IPS-20b (cell line): Measurements from ENCODE around the gene RYR3.

ENCODE experiments used
- H3K27ac ChIP-seq: one replicate; pipeline ENCODE4 v1.5.1; 2013; ENCODE audit warnings: low read length
- H3K27me3 ChIP-seq: 2 replicates; pipeline ENCODE4 v1.6.1; 2013; ENCODE audit warnings: mild to moderate bottlenecking, low read length, inconsistent platforms; ENCODE audit not compliant: insufficient read depth
- H3K36me3 ChIP-seq: 2 replicates; pipeline ENCODE4 v1.6.1; 2013; ENCODE audit warnings: low read depth, mild to moderate bottlenecking, inconsistent platforms, low read length, moderate library complexity; ENCODE audit not compliant: insufficient read depth
- H3K4me1 ChIP-seq: 2 replicates; pipeline ENCODE4 v1.6.1; 2013; ENCODE audit warnings: mild to moderate bottlenecking, control low read depth, inconsistent platforms, low read length, moderate library complexity; ENCODE audit not compliant: insufficient read depth
- H3K4me3 ChIP-seq: 2 replicates; pipeline ENCODE4 v1.5.1; 2013; ENCODE audit warnings: mild to moderate bottlenecking, low read length, inconsistent platforms
- H3K9ac ChIP-seq: 2 replicates; pipeline ENCODE4 v1.6.1; 2013; ENCODE audit warnings: low read depth, mild to moderate bottlenecking, inconsistent platforms, low read length, moderate library complexity
- H3K9me3 ChIP-seq: 2 replicates; pipeline ENCODE4 v1.6.1; 2013; ENCODE audit warnings: mild to moderate bottlenecking, low read depth, low read length, inconsistent platforms; ENCODE audit not compliant: insufficient read depth

RYR3 gene

DNA sequence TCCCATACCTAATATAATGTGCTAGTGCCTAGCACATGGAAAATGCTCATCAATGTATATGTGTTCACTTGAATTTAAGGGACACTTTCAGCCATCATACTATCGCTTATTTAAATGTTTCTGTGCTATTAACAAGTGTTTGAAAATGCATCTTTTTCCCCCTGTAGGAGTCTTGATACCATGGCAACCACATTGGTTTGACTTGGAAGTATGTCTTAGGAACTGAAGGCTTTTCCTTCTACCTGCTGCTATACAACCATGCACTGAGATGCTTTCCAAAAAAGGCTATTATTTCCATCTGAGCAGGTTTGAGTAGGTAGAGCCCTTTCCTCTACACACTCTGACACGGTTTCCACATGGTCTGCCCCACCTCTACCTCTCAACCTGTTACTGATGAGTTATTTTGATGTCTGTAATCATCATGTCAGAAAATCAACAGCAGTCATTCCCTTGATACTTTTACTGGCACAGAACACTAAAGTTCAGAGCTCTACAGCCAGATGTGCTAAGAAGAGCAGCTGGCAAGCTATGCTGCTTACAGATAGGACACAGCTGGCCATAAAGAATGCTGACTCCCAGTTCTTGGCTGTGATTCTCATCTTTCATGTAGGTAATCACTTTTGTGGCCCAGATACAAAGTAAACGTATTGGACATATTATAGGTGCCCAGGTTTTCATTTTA, 59.3 kb downstream of the RYR3 start:
- Histone ChIP-seq H3K27ac (no peak overlapping the region), H3K36me3 (no peaks in the 10 kb centered on the region), H3K27me3 (no peaks in the 10 kb centered on the region), H3K9ac (no peak overlapping the region), H3K4me1 (no peaks in the 10 kb centered on the region), H3K4me3 (no peak overlapping the region), H3K9me3 (no peaks in the 10 kb centered on the region)

- Histone ChIP-seq H3K27me3 (no peaks in the 10 kb centered on the region), H3K9ac (no peak overlapping the region), H3K27ac (no peak overlapping the region), H3K4me1 (no peaks in the 10 kb centered on the region), H3K36me3 (no peaks in the 10 kb centered on the region), H3K4me3 (no peak overlapping the region), H3K9me3 (no peaks in the 10 kb centered on the region)
Observed at GRCh38 chr15:33370623-33371020, 59.9 kb downstream of the RYR3 start.

DNA sequence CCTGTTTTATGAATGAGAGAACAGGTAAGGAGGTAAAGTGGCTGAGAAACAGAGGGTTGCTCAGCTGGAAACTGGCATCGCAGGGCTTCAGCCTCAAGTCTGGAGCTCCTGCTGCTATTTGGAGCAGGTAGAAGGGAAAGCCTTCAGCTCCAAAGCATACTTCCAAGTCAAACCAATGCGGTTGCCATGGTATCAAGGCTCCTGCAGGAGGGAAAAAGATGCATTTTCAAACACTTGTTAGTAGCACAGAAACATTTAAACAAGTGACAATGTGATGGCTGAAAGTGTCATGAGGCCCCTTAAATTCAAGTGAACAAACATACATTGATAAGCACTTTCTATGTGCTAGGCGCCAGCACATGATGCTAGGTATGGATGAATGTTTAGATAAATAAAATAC, 60.4 kb downstream of the RYR3 start:
- no peaks in the 10 kb centered on the region for H3K27me3 ChIP-seq
- no peak overlapping the region for H3K9ac ChIP-seq
- H3K4me3 ChIP-seq: no peak overlapping the region

DNA sequence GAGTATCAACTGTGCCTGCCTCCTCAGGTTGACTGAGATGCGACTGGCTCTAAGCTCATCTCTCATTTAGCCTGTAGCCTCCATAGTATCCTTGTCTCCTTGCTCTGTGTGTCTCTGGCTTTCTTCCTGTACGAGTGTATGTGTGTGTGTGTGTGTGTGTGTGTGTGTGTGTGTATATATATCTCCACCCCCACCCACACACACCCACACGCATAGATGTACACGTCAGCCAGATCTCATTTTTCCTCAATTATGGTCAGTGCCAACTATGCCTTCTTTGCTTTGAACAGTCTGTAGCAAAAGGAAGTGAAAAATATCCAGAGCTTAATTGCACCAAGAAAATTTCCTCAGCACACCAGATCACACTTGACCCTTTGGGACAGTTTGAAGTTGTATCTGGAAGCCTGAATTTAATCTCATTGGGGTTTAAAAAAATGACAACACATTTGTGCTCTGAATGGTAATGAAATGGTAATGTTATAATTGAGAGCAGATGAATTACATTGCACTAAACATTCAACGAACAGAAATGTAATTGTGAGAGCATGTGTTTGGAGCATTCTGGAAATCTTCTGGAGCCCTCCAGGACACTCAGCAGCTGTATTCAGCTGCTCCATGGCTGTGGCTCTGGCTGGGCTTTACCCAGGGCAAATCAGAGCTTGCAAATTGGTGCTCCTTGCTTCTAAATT, 63.6 kb downstream of the RYR3 start:
- Histone ChIP-seq H3K27me3 (no peaks in the 10 kb centered on the region), H3K36me3 (no peaks in the 10 kb centered on the region), H3K9me3 (no peaks in the 10 kb centered on the region), H3K4me3 (no peak overlapping the region), H3K27ac (no peak overlapping the region), H3K9ac (no peak overlapping the region), H3K4me1 (no peaks in the 10 kb centered on the region)

More for the DNA sequence above, 60.4 kb downstream of the RYR3 start:
- H3K9me3 ChIP-seq: no peaks in the 10 kb centered on the region
- no peaks in the 10 kb centered on the region for H3K36me3 ChIP-seq
- H3K4me1 ChIP-seq: no peaks in the 10 kb centered on the region
- H3K27ac ChIP-seq: no peak overlapping the region

DNA sequence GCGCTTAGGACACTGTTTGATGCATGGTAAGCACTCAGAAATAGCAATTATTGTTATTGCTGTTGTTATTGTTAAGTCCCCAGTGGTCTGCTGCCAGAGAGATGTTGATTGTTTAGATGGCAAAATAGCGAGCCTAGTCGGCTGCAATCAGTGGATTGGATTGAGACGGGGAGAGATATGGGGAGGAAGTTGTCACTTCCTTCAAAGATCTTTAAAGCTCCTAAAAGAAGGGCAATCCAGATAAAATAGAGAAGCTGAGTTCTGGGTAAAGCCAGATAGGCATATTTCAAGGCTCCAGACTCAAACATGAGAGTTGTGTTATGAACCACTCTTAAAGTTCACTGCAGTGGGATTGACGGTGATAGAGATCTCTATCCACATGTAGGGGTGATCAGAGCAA, 64.5 kb downstream of the RYR3 start:
- H3K27me3 ChIP-seq: no peaks in the 10 kb centered on the region
- H3K4me3 ChIP-seq: no peak overlapping the region
- H3K9ac ChIP-seq: no peak overlapping the region
- no peak overlapping the region for H3K27ac ChIP-seq
- H3K4me1 ChIP-seq: no peaks in the 10 kb centered on the region
- no peaks in the 10 kb centered on the region for H3K36me3 ChIP-seq
- no peaks in the 10 kb centered on the region for H3K9me3 ChIP-seq

GRCh38 chr15:33377204-33377603, 66.4 kb downstream of the RYR3 start:
- no peaks in the 10 kb centered on the region for H3K36me3 ChIP-seq
- no peaks in the 10 kb centered on the region for H3K4me1 ChIP-seq
- H3K27ac ChIP-seq: no peak overlapping the region
- no peaks in the 10 kb centered on the region for H3K9me3 ChIP-seq
- H3K4me3 ChIP-seq: no peak overlapping the region
- H3K27me3 ChIP-seq: no peaks in the 10 kb centered on the region
- H3K9ac ChIP-seq: no peak overlapping the region

- H3K27ac ChIP-seq: no peak overlapping the region
- no peaks in the 10 kb centered on the region for H3K9me3 ChIP-seq
- no peaks in the 10 kb centered on the region for H3K4me1 ChIP-seq
- H3K4me3 ChIP-seq: no peak overlapping the region
- H3K9ac ChIP-seq: no peak overlapping the region
- H3K27me3 ChIP-seq: no peaks in the 10 kb centered on the region
- no peaks in the 10 kb centered on the region for H3K36me3 ChIP-seq
Observed at GRCh38 chr15:33378866-33379480, 68.2 kb downstream of the RYR3 start.

DNA sequence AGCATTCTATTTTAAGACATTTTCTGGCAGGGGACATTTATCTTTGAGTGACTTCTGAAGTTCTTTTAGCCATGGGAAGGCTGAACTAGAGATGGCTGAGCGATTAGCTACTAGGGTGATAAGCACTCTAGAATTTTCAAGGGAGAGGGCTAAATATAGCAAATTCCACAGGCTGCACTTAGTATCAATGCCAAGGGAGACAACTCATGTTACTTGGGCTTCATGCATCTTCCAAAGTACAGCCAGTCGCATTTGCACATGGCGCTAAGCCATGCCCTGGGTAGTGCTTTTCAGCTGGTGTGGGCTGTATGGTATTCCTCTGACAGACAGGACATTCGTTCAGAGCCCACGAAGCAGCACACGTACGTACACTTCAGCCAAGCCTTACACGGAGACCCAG, 69.6 kb downstream of the RYR3 start:
- Histone ChIP-seq H3K27me3 (no peaks in the 10 kb centered on the region), H3K4me3 (no peak overlapping the region), H3K9ac (no peak overlapping the region), H3K4me1 (no peaks in the 10 kb centered on the region), H3K36me3 (no peaks in the 10 kb centered on the region), H3K9me3 (no peaks in the 10 kb centered on the region), H3K27ac (no peak overlapping the region)

- Histone ChIP-seq H3K4me3 (no peak overlapping the region), H3K4me1 (no peaks in the 10 kb centered on the region), H3K9me3 (no peaks in the 10 kb centered on the region), H3K36me3 (no peaks in the 10 kb centered on the region), H3K9ac (no peak overlapping the region), H3K27ac (no peak overlapping the region), H3K27me3 (no peaks in the 10 kb centered on the region)
Observed at GRCh38 chr15:33382491-33382890, 71.7 kb downstream of the RYR3 start.

GRCh38 chr15:33384307-33384706, 73.5 kb downstream of the RYR3 start:
- no peak overlapping the region for H3K4me3 ChIP-seq
- H3K27ac ChIP-seq: no peak overlapping the region
- H3K36me3 ChIP-seq: no peaks in the 10 kb centered on the region
- no peaks in the 10 kb centered on the region for H3K27me3 ChIP-seq
- no peaks in the 10 kb centered on the region for H3K4me1 ChIP-seq
- H3K9me3 ChIP-seq: no peaks in the 10 kb centered on the region
- H3K9ac ChIP-seq: no peak overlapping the region

DNA sequence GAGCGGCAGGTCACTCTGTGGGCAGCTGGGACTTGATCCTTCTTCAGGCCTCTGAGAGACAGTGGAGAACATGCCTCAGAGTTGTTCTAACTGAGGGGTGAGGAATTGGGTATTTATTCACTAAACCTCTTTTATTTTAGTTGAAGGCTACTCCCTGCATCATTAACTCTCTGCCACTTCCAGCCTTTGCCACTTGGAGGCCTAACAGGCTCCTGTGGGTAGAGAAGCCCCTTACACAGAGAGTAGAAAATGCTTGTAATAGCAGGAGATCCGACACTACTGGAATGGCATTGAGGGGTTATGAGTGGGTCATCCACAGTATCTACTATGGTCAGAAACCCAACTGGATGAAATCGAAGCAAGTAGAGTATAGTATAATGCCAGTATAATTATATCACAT, 81.7 kb downstream of the RYR3 start:
- Histone ChIP-seq H3K36me3 (no peaks in the 10 kb centered on the region), H3K9me3 (no peaks in the 10 kb centered on the region), H3K9ac (no peak overlapping the region), H3K4me3 (no peak overlapping the region), H3K27me3 (no peaks in the 10 kb centered on the region), H3K4me1 (peaks cover 3% of the 10 kb centered on the region; the same call in 1 of the 2 replicates), H3K27ac (no peak overlapping the region)

DNA sequence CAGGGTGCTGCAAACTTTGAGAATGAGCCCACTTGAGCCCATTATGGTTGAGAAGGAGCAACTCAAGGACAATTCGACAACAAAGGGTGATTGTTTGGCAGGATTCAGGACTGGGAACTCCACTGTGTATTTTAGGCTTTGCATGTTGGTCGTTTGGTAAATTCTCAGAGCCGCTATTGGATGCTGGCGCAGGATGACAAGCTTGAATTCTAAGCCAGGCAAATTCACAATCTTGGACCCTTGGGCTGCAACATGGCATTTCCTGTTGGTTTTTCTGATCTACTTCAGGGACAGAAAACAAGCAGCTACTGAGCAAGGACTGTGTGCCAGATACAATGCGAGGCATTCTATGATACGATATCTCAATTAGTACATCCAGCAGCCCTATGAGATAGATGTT, 82.8 kb downstream of the RYR3 start:
- Histone ChIP-seq H3K9me3 (no peaks in the 10 kb centered on the region), H3K4me1 (peaks cover 3% of the 10 kb centered on the region; the same call in 1 of the 2 replicates), H3K9ac (no peak overlapping the region), H3K27ac (no peak overlapping the region), H3K27me3 (no peaks in the 10 kb centered on the region), H3K4me3 (no peak overlapping the region), H3K36me3 (no peaks in the 10 kb centered on the region)
